H9 (cell line): ENCODE data around the gene MTMR4. TPM values are rescaled to one million over a fixed set of nuclear protein-coding genes. Genes with fewer than 3 reads are reported as not detected.

ENCODE experiments used
- DNase-seq: peaks from one replicate; pipeline ENCODE4 v3.0.0-alpha.2; 2017
- H2AFZ ChIP-seq: one replicate; pipeline ENCODE4 v1.6.1; 2013; ENCODE audit warnings: mild to moderate bottlenecking, low read length, control low read depth, moderate library complexity
- H2AK5ac ChIP-seq: 2 replicates; pipeline ENCODE4 v1.6.1; 2013; ENCODE audit warnings: low read length, control low read depth, mixed read lengths; ENCODE audit not compliant: insufficient read length
- H2BK120ac ChIP-seq: one replicate; pipeline ENCODE4 v1.6.1; 2013; ENCODE audit warnings: low read depth, mild to moderate bottlenecking, low read length, control low read depth, inconsistent platforms; ENCODE audit not compliant: poor library complexity, severe bottlenecking
- H2BK12ac ChIP-seq: 2 replicates; pipeline ENCODE4 v1.6.1; 2013; ENCODE audit warnings: low read length, control low read depth, mixed read lengths, low read depth; ENCODE audit not compliant: insufficient read length
- H2BK15ac ChIP-seq: 2 replicates; pipeline ENCODE4 v1.6.1; 2013; ENCODE audit warnings: low read depth, low read length, control low read depth
- H2BK20ac ChIP-seq: one replicate; pipeline ENCODE4 v1.6.1; 2013; ENCODE audit warnings: low read depth, mild to moderate bottlenecking, low read length, control low read depth, inconsistent platforms; ENCODE audit not compliant: poor library complexity, severe bottlenecking
- H2BK5ac ChIP-seq: 2 replicates; pipeline ENCODE4 v1.6.1; 2013; ENCODE audit warnings: low read length, control low read depth, mixed read lengths; ENCODE audit not compliant: insufficient read length
- H3K14ac ChIP-seq: 2 replicates; pipeline ENCODE4 v1.6.1; 2013; ENCODE audit warnings: low read length, control low read depth; ENCODE audit not compliant: insufficient read depth
- H3K18ac ChIP-seq: 2 replicates; pipeline ENCODE4 v1.6.1; 2013; ENCODE audit warnings: low read depth, mild to moderate bottlenecking, mixed read lengths, low read length, control low read depth; ENCODE audit not compliant: insufficient read length
- H3K23ac ChIP-seq: 2 replicates; pipeline ENCODE4 v1.6.1; 2013; ENCODE audit warnings: low read length, control low read depth, mixed read lengths, low read depth; ENCODE audit not compliant: insufficient read length
- H3K23me2 ChIP-seq: 2 replicates; pipeline ENCODE4 v1.6.1; 2013; ENCODE audit warnings: low read depth, mild to moderate bottlenecking, mixed read lengths, low read length, control low read depth; ENCODE audit not compliant: insufficient read length, poor library complexity, severe bottlenecking
- H3K27ac ChIP-seq: 2 replicates; pipeline ENCODE4 v1.5.1; 2013; ENCODE audit warnings: low read length, control low read depth, mixed read lengths, low read depth; ENCODE audit not compliant: insufficient read length
- H3K27me3 ChIP-seq: 2 replicates; pipeline ENCODE4 v1.6.1; 2013; ENCODE audit warnings: low read length, control low read depth, inconsistent platforms; ENCODE audit not compliant: insufficient read depth
- H3K4ac ChIP-seq: 2 replicates; pipeline ENCODE4 v1.6.1; 2013; ENCODE audit warnings: low read depth, mild to moderate bottlenecking, control low read depth, inconsistent platforms, low read length, moderate library complexity
- H3K4me1 ChIP-seq: 2 replicates; pipeline ENCODE4 v1.6.1; 2013; ENCODE audit warnings: low read length, control low read depth, inconsistent platforms; ENCODE audit not compliant: insufficient read depth
- H3K4me2 ChIP-seq: 2 replicates; pipeline ENCODE4 v1.6.1; 2013; ENCODE audit warnings: low read length, control low read depth, mixed read lengths; ENCODE audit not compliant: insufficient read length, insufficient read depth
- H3K56ac ChIP-seq: 2 replicates; pipeline ENCODE4 v1.6.1; 2013; ENCODE audit warnings: low read depth, mild to moderate bottlenecking, mixed read lengths, low read length, control low read depth; ENCODE audit not compliant: insufficient read length
- H3K79me1 ChIP-seq: 2 replicates; pipeline ENCODE4 v1.6.1; 2013; ENCODE audit warnings: low read depth, mild to moderate bottlenecking, moderate library complexity, low read length, control low read depth, inconsistent platforms; ENCODE audit not compliant: insufficient read depth, poor library complexity, severe bottlenecking
- H3K79me2 ChIP-seq: 2 replicates; pipeline ENCODE4 v1.6.1; 2013; ENCODE audit warnings: low read length, control low read depth, inconsistent platforms; ENCODE audit not compliant: insufficient read depth
- H3K9ac ChIP-seq: 2 replicates; pipeline ENCODE4 v1.6.1; 2013; ENCODE audit warnings: low read length, control low read depth, mixed read lengths; ENCODE audit not compliant: insufficient read length; ENCODE audit errors: extremely low read depth
- H3K9me3 ChIP-seq: one replicate; pipeline ENCODE4 v1.6.1; 2013; ENCODE audit warnings: low read depth, low read length, inconsistent platforms; ENCODE audit not compliant: control insufficient read depth
- H3T11ph ChIP-seq: one replicate; pipeline ENCODE4 v1.6.1; 2013; ENCODE audit warnings: mild to moderate bottlenecking, low read length, control low read depth, inconsistent platforms
- H4K20me1 ChIP-seq: one replicate; pipeline ENCODE4 v1.6.1; 2013; ENCODE audit not compliant: control insufficient read depth, insufficient read length, insufficient read depth
- H4K5ac ChIP-seq: 2 replicates; pipeline ENCODE4 v1.6.1; 2013; ENCODE audit warnings: low read depth, mild to moderate bottlenecking, mixed read lengths, low read length, control low read depth; ENCODE audit not compliant: insufficient read length
- H4K8ac ChIP-seq: replicated peaks from 2 replicates; pipeline ENCODE4 v1.6.1; 2013; ENCODE audit warnings: low read length, control low read depth, mixed read lengths, low read depth; ENCODE audit not compliant: insufficient read length
- H4K91ac ChIP-seq: 2 replicates; pipeline ENCODE4 v1.6.1; 2013; ENCODE audit warnings: low read depth, mild to moderate bottlenecking, moderate library complexity, mixed read lengths, low read length, control low read depth; ENCODE audit not compliant: insufficient read length
- H3K27ac Mint-ChIP-seq, 3 experiments: 2 replicates in 2 of 3; 3 replicates in 1 of 3; pipeline ENCODE4 v1.8.0; 2020 to 2021; ENCODE audit warnings: mixed read lengths in 3 of 3, mild to moderate bottlenecking in 1 of 3, moderate library complexity in 1 of 3
- H3K27me3 Mint-ChIP-seq: 2 replicates; pipeline ENCODE4 v1.8.0; 2021; ENCODE audit warnings: low read depth, mild to moderate bottlenecking, moderate library complexity, mixed read lengths
- H3K36me3 Mint-ChIP-seq, 3 experiments: 2 replicates in 2 of 3; 3 replicates in 1 of 3; pipeline ENCODE4 v1.8.0; 2020 to 2021; ENCODE audit warnings: low read depth in 3 of 3, mixed read lengths in 3 of 3; ENCODE audit not compliant: insufficient read depth in 1 of 3
- H3K4me1 Mint-ChIP-seq, 2 experiments: 2 replicates each; pipeline ENCODE4 v1.8.0; 2020; ENCODE audit warnings: mixed read lengths in 2 of 2
- H3K4me3 Mint-ChIP-seq, 2 experiments: 2 replicates in 1 of 2; 3 replicates in 1 of 2; pipeline ENCODE4 v1.8.0; 2020 to 2021; ENCODE audit warnings: mild to moderate bottlenecking in 2 of 2, mixed read lengths in 2 of 2, moderate library complexity in 1 of 2
- H3K9me3 Mint-ChIP-seq, 2 experiments: 2 replicates in 1 of 2; 3 replicates in 1 of 2; pipeline ENCODE4 v1.8.0; 2020; ENCODE audit warnings: mild to moderate bottlenecking in 2 of 2, mixed read lengths in 2 of 2, moderate library complexity in 1 of 2
- CTCF ChIP-seq: fragments of 200-600 bp; sonication (generic); conservative IDR thresholded peaks from 3 replicates; pipeline ENCODE4 v1.8.0; 2021; ENCODE audit warnings: antibody characterized with exemption, mild to moderate bottlenecking
- WGBS: extraction: QIAGEN DNeasy Blood & Tissue Kit; methylation state at CpG from one replicate; pipeline ENCODE4 v1.1.7; 2013; ENCODE audit warnings: missing lambda C conversion rate, low lambda C conversion rate, mixed read lengths; ENCODE audit not compliant: insufficient read length; ENCODE audit errors: extremely low coverage; 5-methylcytosine and 5-hydroxymethylcytosine counted together
- total RNA-seq: library from RNA; stranded (reverse); gene quantifications from 2 replicates; pipeline ENCODE4 v1.2.1, GENCODE V29; 2021

MTMR4 gene
- total RNA-seq, 1 experiment from 2014 or later = 31.2 TPM

DNA sequence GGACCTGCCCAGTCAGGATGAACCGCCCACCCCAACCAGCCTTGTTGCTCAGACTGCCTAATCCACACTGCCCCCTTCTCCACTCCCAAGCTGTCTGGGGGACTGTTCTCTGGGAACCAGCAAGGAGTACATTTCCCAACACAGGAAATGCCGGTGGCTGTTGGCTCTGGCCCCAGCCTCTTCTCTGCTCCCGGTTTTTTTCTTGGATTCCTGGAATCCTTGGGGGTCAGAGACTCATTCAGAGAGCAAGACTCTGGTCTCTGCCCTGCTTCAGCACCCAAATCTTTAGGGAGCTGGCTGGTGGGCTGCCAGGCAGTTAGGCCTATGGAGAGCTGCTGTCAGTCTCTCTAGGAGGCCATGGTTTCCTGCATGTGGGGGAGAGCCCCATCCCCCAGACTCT, 10.8 kb upstream of the MTMR4 start:
- H3K9me3 Mint-ChIP-seq = no peaks in the 10 kb centered on the region
- peak overlapping the region in 1 of 3 experiments; percentile 70; a peak in 1 of 7 replicates for H3K27ac Mint-ChIP-seq
- no peak overlapping the region for H2BK12ac ChIP-seq
- no peak overlapping the region for H4K91ac ChIP-seq
- no peaks in the 10 kb centered on the region for H3K79me1 ChIP-seq
- no peak overlapping the region for H2AK5ac ChIP-seq
- H4K20me1 ChIP-seq = no peaks in the 10 kb centered on the region
- H3K27me3 ChIP-seq = no peaks in the 10 kb centered on the region
- H3K4me3 Mint-ChIP-seq = no peak overlapping the region
- H3K9me3 ChIP-seq = no peaks in the 10 kb centered on the region
- no peak overlapping the region for H3K4ac ChIP-seq
- H3K79me2 ChIP-seq = no peaks in the 10 kb centered on the region
- no peak overlapping the region for H3T11ph ChIP-seq
- H3K14ac ChIP-seq = no peak overlapping the region
- no peak overlapping the region for H2BK5ac ChIP-seq
- H3K23me2 ChIP-seq = no peaks in the 10 kb centered on the region
- H3K27me3 Mint-ChIP-seq = peaks cover 15% of the 10 kb centered on the region
- WGBS = no CpG with 5 or more reads among the region's 3 CpGs
- TF ChIP-seq CTCF = no peak
- H3K9ac ChIP-seq = no peak overlapping the region
- no peak overlapping the region for H3K4me2 ChIP-seq
- no peaks in the 10 kb centered on the region for H3K36me3 Mint-ChIP-seq
- H3K18ac ChIP-seq = no peak overlapping the region
- H4K8ac ChIP-seq = no peak overlapping the region
- no peaks in the 10 kb centered on the region; the same call in 1 of the 2 replicates for H3K4me1 ChIP-seq
- no peak overlapping the region for H4K5ac ChIP-seq
- H3K23ac ChIP-seq = no peak overlapping the region
- no peak overlapping the region for H2BK15ac ChIP-seq
- DNase-seq = no peak
- no peak overlapping the region for H3K27ac ChIP-seq
- no peak overlapping the region for H2BK120ac ChIP-seq
- no peak overlapping the region for H2AFZ ChIP-seq
- H3K56ac ChIP-seq = no peak overlapping the region
- no peak overlapping the region for H2BK20ac ChIP-seq
- H3K4me1 Mint-ChIP-seq = peaks cover 18 to 32% of the 10 kb centered on the region in 2 experiments
